B cell (primary cell): ENCODE data around the gene CNOT6.

Source experiments
- EZH2 ChIP-seq: IDR thresholded peaks from 2 replicates; pipeline ENCODE4 v1.6.1; 2012; ENCODE audit warnings: borderline replicate concordance, low read depth, mild to moderate bottlenecking, moderate library complexity, low read length; ENCODE audit not compliant: insufficient read depth, poor library complexity, severe bottlenecking
- TF ChIP-seq, protein P1 (sequence below): fragments of 200-600 bp; IDR thresholded peaks from one replicate; pipeline ENCODE4 v1.8.0; 2022; ENCODE audit warnings: antibody characterized with exemption, mild to moderate bottlenecking

DNA sequence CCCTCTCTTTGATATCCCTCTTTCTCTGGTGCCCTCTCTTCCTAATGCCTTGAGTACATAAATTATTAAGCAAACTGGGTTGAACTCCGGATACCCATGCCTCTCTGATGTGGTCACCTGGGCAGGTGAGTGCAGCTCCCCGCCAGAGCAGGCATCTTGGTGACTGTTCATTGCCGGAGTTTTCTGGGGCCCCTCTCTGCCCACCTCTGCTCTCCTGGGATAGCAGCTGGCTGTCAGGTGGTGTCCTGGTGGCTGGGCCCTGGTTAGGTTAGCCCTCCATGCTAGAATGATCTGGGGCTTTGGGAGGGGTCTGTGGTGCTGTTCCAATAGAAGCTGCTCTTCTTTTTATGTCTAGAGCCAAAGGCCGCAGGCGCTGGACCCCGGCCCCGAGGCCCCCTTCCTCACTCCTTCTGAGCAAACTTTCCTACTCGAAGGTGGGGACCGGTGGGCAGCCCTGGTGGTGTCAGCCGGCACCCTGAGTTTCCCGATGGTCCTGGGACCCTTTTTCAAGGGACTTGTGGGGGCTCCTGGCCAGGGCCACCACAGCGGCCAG is 102.0 kb downstream of the CNOT6 start:
- TF ChIP-seq, protein P1, sequence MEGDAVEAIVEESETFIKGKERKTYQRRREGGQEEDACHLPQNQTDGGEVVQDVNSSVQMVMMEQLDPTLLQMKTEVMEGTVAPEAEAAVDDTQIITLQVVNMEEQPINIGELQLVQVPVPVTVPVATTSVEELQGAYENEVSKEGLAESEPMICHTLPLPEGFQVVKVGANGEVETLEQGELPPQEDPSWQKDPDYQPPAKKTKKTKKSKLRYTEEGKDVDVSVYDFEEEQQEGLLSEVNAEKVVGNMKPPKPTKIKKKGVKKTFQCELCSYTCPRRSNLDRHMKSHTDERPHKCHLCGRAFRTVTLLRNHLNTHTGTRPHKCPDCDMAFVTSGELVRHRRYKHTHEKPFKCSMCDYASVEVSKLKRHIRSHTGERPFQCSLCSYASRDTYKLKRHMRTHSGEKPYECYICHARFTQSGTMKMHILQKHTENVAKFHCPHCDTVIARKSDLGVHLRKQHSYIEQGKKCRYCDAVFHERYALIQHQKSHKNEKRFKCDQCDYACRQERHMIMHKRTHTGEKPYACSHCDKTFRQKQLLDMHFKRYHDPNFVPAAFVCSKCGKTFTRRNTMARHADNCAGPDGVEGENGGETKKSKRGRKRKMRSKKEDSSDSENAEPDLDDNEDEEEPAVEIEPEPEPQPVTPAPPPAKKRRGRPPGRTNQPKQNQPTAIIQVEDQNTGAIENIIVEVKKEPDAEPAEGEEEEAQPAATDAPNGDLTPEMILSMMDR = no peak
- TF ChIP-seq EZH2 = no peak
